GM21515 (cell line): Measurements from ENCODE around the gene HMGN2.
A peak's percentile ranks its signal among the peaks of the same experiment; 100 is the strongest.

Experiments
- ATAC-seq: cut with Tn5 transposase; IDR thresholded peaks from one replicate; pipeline ENCODE4 v1.9.1; 2021; ENCODE audit not compliant: unreplicated experiment

Gene HMGN2

GRCh38 chr1:26472320-26472900 lies at the start of gene HMGN2:
TSS of gene HMGN2 (plus strand) at chr1:26472440. CDS start at chr1:26472613, 173 bp downstream.
- peak; percentile 40 for ATAC-seq

GRCh38 chr1:26429721-26430120 lies 42.5 kb upstream of the HMGN2 start:
- ATAC-seq: no peak

- ATAC-seq: peak; percentile 91
These were observed 40.1 kb upstream of the HMGN2 start, which contains the start of gene DHDDS for GRCh38 chr1:26431979-26432695. TSS of gene DHDDS (plus strand) at chr1:26432321. CDS start at chr1:26432946, 625 bp downstream.

GRCh38 chr1:26432793-26433192 lies 39.4 kb upstream of the HMGN2 start:
- ATAC-seq: no peak

- ATAC-seq: no peak
These were observed 38.0 kb upstream of the HMGN2 start for GRCh38 chr1:26434161-26434752.

- no peak for ATAC-seq
These were observed 34.2 kb upstream of the HMGN2 start for GRCh38 chr1:26438041-26438440.

GRCh38 chr1:26440259-26440658 lies 32.0 kb upstream of the HMGN2 start:
- ATAC-seq: no peak

GRCh38 chr1:26449868-26450267 lies 22.4 kb upstream of the HMGN2 start:
- no peak for ATAC-seq

- no peak for ATAC-seq
These were observed 21.3 kb upstream of the HMGN2 start for GRCh38 chr1:26450908-26451307.

GRCh38 chr1:26452459-26453183 lies 19.6 kb upstream of the HMGN2 start:
- no peak for ATAC-seq

GRCh38 chr1:26459148-26459547 lies 13.1 kb upstream of the HMGN2 start:
- ATAC-seq: no peak

GRCh38 chr1:26459573-26460031 lies 12.6 kb upstream of the HMGN2 start:
- no peak for ATAC-seq

- ATAC-seq: no peak
These were observed 3.3 kb upstream of the HMGN2 start for GRCh38 chr1:26468911-26469310.

- no peak for ATAC-seq
These were observed 2.7 kb upstream of the HMGN2 start for GRCh38 chr1:26469558-26469957.

- no peak for ATAC-seq
These were observed 1.3 kb upstream of the HMGN2 start for GRCh38 chr1:26470878-26471497.

- peak; percentile 23 for ATAC-seq
These were observed 531 bp upstream of the HMGN2 start for GRCh38 chr1:26471498-26472319.

GRCh38 chr1:26472901-26473845 lies 933 bp downstream of the HMGN2 start:
- ATAC-seq: peak; percentile 58

- ATAC-seq: no peak
These were observed 2.6 kb downstream of the HMGN2 start for GRCh38 chr1:26474818-26475217.

- no peak for ATAC-seq
These were observed 3.7 kb downstream of the HMGN2 start for GRCh38 chr1:26475989-26476388.
